Measurements from ENCODE around the gene BACE1.
A peak's percentile ranks its signal among the peaks of the same experiment; 100 is the strongest.
"Not testable (repeated sequence)": the region's sequence is repeated elsewhere in the genome, so short reads cannot be mapped to it uniquely, and the experiment has no call there.

BACE1 gene

DNA sequence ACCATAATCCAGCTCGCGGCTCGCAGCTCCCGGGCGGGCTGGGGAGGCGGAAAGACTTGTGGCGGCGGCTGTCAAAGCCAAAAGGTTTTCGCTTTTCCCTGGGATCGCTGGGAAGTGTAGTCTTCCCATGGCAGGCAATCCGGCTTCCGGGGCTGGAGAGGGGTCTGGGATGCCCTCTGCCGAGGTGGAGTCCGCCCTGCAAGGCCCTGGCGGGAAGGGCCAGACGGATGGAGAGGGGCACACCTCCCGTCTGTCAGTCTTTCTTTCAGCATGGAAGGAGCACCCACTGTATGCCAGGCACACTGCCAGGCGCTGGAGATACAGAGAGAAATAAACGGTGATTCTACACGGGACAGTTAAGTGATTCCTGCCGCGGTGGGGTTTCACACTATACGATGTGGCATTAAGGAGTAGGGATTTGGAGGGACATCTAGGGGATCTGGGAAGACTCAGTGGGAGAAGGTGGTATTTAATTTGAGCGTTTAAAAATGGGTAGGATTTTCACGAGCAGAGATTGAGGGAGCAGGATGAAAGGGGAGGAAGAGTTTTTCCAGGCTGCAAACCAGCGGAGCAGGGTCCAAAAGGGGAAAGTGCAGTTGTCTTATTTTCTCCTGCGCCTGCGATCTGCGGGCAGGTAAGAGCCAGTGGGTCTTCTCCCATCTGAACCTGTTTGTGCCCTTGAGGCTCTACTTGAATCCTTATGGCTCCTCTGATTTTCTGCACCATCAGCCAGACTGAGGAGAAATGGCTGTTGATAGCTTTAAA is at the start of gene BACE1:
Gene BACE1, minus strand, starts transcription at position 60 of the 765 bp plus-strand sequence. CDS start 461 bp downstream, outside the sequence.
- no peak for DNase-seq (ENCODE audit: low read depth)

- DNase-seq (ENCODE audit: low read depth) = no peak
These were observed 45.4 kb upstream of the BACE1 start for GRCh38 chr11:117361432-117361831.

GRCh38 chr11:117356126-117356890 is 40.3 kb upstream of the BACE1 start:
- no peak for DNase-seq (ENCODE audit: low read depth)

GRCh38 chr11:117354550-117354949 is 38.5 kb upstream of the BACE1 start:
- no peak for DNase-seq (ENCODE audit: low read depth)

- DNase-seq (ENCODE audit: low read depth) = no peak
These were observed 29.0 kb upstream of the BACE1 start for GRCh38 chr11:117345039-117345438.

- no peak for DNase-seq (ENCODE audit: low read depth)
These were observed 21.0 kb upstream of the BACE1 start for GRCh38 chr11:117337076-117337475.

DNA sequence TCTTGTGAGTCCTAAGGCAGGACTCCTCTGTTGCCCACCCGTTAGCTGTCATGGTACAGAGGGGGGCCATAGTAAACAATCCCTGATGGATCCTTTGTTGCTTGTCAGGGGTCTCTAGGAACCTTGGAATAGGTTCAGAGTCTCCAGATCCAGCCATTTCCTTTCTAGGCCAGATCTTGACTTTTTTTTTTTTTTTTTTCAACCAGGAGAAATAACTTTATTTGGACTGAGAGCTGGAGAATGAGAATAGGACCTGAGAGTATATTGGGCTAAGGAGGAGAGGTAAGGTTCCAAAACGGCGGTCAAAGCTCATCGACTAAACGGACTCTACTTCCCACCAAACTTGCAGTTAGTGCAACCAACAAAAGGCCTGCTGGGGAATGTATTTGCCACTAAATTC is 19.3 kb upstream of the BACE1 start:
- DNase-seq (ENCODE audit: low read depth) = no peak

GRCh38 chr11:117334896-117335295 is 18.8 kb upstream of the BACE1 start:
- DNase-seq (ENCODE audit: low read depth) = no peak

DNA sequence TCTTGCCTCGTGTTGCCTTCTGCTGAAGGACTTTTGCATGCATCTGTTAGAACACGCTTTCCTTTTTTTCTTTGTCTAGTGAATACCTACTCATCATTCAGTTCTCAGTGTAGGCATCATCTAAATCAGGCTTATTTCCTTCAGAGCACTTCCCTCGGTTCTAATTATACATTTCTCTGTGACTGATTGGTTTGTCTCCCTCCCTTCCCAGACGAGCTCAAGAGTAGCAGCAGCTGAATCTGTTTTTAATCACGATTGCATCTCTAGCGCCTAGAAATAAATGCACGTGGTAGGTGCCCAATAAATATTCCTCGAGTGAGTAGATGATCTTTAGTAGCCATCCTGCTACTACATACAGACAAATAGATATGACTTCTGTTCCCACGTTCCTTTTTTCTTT is 17.9 kb upstream of the BACE1 start:
- no peak for DNase-seq (ENCODE audit: low read depth)

DNA sequence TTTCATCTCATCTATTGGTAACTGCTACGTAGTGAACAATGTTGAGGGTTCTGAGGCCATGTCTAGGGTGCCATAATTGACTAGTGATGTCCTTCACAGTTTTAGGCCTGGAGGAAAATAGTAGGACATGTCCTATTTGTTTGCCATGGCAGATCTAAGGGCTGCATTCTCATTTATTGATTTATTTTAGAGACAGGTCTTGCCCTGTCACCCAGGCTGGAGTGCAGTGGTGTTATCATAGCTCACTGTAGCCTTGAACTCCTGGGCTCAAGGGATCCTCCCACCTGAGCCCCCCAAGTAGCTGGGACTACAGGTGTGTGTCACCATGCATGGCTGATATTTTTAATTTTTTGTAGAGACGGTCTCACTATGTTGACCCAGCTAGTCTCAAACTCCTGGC is 16.8 kb upstream of the BACE1 start:
- no peak for DNase-seq (ENCODE audit: low read depth)

- no peak for DNase-seq (ENCODE audit: low read depth)
These were observed 12.4 kb upstream of the BACE1 start for GRCh38 chr11:117328375-117329010.

DNA sequence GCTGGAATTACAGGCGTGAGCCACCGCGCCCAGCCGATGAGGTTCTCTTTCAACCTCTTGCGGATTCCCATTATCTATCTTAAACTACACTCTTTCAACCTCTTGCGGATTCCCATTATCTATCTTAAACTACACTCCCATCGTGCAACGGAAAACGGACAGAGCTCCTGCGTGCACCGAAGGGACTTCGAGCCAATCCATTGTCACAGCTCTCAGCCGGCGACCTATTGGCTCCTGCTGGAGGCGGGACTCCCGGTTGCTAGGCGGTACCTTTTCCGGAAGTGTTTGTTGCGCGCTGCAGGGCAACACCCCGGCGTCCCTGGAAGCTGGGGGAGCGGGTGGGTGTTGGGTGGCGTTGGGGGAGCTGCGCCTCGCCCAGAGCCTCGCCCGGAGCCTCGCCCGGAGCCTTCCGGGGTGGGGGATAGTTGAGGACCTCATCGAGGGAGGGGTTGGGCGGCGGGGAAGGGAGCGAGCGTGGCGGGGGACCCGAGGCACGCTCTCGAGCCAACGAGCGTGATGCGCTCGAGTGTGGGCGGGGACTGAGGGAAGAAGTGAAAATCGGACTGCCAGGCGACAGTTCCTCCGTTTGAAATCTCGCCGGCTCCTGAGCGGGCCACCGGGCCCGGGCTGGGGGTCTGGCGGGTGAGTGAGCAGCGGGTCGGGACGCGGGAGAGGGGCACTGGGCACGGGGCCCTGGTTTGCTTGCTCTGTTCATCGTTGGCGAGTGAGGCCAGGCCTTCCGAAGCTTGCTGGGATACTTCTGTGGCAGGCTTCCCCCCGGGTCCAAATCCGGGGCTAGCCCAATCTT is 11.7 kb upstream of the BACE1 start, which contains the start of gene CEP164:
Gene CEP164, plus strand, starts transcription at position 288 of the 808 bp plus-strand sequence. CDS start 10,733 bp downstream, outside the sequence.
- DNase-seq (ENCODE audit: low read depth) = peak; percentile 84

GRCh38 chr11:117327255-117327566 is 11.2 kb upstream of the BACE1 start:
- not testable (repeated sequence) for DNase-seq (ENCODE audit: low read depth)

- no peak for DNase-seq (ENCODE audit: low read depth)
These were observed 3.3 kb upstream of the BACE1 start for GRCh38 chr11:117319214-117319840.

GRCh38 chr11:117318738-117319137 is 2.7 kb upstream of the BACE1 start:
- no peak for DNase-seq (ENCODE audit: low read depth)

- no peak for DNase-seq (ENCODE audit: low read depth)
These were observed 515 bp downstream of the BACE1 start for GRCh38 chr11:117315285-117316196.

DNA sequence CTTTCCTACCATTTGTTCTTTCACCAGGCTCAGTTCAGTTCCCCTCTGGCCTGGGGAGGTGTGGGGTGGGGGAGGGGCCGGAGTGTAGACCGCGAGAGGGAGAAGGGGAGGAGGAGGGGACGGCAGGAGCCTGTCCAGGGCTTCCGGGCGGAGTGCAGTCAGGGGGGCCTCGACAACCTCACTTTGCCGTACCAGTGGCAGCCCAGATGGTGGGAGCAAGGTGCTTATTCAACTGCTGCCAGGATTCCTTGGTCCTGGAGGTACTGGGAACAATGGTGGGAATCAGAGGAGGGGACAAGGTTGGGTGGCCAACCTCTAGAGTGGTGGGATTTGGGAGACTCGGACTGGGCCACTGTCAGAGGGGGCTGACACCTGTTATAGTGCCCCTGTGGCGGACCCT is 1.2 kb downstream of the BACE1 start:
- DNase-seq (ENCODE audit: low read depth) = no peak

DNA sequence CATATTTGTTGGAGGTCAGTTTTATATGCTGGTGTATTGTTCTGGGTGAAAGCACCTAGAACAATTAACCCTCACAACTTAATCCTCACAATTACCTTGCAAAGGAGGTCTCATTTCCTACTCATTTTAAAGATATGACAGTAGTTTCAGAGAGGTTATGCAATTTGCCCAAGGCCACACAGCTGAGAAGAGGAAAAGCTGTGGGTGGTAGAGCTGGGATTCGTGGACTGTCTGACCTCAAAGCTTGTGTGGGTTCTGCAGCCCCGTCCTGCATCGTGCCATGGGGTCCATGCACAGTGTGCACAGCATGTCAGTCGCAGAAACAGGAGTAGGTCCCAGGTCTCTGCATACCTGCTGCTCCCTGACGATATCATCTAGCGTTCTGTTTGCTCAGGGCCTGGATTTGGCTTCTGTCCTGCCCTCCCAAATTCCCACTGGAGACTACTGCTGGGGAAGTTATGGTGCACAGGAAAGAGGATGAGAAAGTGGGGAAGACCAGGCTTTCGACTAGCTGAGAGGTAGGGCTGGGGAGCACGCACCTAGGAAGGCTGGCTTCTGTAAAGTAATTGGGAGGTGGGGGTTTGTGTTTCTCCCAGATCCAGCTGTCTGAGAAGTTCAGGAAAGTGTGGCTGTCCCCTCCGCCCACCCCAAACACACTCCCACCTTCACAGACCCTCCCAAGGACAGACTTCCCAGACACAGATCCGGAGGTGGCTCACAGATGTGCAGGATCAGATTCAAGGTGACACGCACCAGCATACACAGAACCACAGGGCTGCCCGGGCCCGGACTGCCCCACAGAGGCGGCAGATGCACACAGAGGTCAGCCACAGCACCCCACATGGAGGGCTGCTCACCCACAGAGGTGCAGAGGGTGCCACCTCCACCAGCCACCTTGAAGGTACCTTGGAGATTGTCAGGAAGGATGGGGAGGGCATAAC is 2.0 kb downstream of the BACE1 start:
- no peak for DNase-seq (ENCODE audit: low read depth)

DNA sequence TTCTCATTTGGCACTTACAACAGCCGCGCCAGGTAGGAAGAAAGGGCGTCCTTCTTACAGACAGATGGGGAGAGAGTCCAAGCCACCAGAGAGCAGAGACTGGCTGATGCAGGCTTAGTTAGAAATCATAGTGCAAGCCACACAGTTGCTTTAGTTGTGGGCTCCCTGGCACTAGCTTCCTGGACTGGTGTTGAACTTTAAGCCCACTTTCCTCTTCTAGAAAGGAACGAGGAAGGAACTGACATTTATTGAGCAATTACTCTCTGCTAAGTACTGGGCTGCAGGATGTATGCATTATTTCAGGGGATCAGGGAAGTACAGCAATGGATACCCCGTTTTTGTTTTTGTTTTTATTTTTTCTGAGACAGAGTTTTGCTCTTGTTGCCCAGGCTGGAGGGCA is 3.0 kb downstream of the BACE1 start:
- no peak for DNase-seq (ENCODE audit: low read depth)

Data from activated T-cell treated with anti-CD3 and anti-CD28 coated beads for 1 hour (primary cell).